ENCODE measurements around the gene C4orf50.

- no peak for TF ChIP-seq ZBTB42 (CRISPR knock-in tag; IDR thresholded peaks at IDR 0.05)
- TF ChIP-seq POLR2AphosphoS5 (IDR thresholded peaks at IDR 0.05; ENCODE audit: low read depth, low read length), result no peak
- no peak for TF ChIP-seq PATZ1 (CRISPR knock-in tag; IDR thresholded peaks at IDR 0.05)
- TF ChIP-seq ZNF652 (CRISPR knock-in tag; IDR thresholded peaks at IDR 0.05; ENCODE audit: borderline replicate concordance, low read depth), result no peak
- no peak for TF ChIP-seq CTCF (CRISPR knock-in tag; IDR thresholded peaks at IDR 0.05)
- TF ChIP-seq ZFX (CRISPR knock-in tag; IDR thresholded peaks at IDR 0.05; ENCODE audit: low read depth), result no peak
- no peak for TF ChIP-seq BRF2 (CRISPR knock-in tag; IDR thresholded peaks at IDR 0.05)
These were observed 54.6 kb downstream of the C4orf50 start for GRCh38 chr4:5963611-5964010.

All from HepG2 (cell line).